ENCODE results near the gene CDKN1A. TPM values are rescaled to one million over a fixed set of nuclear protein-coding genes. Genes with fewer than 3 reads are reported as not detected.

The CDKN1A gene
- total RNA-seq, 1 experiment from 2014 or later: 17.4 TPM

DNA sequence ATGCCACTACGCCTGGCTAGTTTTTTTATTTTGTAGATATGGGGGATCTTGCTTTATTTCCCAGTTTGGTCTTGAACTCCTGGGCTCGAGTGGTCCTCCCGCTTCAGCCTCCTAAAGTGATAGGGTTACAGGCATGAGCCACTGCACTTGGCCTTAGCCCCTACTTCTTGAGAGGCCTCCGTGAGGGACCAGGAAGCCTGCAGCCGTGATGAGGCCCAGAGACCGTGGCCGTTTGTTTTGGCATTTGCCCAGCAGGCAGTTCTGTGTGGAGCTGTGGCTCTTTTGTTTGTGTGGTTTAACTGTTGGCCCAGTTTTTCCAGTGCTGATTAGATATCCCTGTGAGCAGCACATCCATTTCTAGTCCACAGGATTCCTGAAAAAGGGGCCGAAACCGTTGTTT is 44.6 kb upstream of the CDKN1A start:
- Histone ChIP-seq H3K79me2 (ENCODE audit: insufficient read depth, low read length) (no peaks in the 10 kb centered on the region), H3K56ac (ENCODE audit: insufficient read length, low read depth, low read length) (no peak overlapping the region), H3K9me3 (ENCODE audit: control insufficient read depth, low read depth, low read length) (no peaks in the 10 kb centered on the region), H2AK5ac (ENCODE audit: insufficient read length, low read length) (no peak overlapping the region), H3K9ac (ENCODE audit: extremely low read depth, insufficient read length, low read length) (no peak overlapping the region), H4K5ac (ENCODE audit: insufficient read length, low read depth, low read length) (no peak overlapping the region), H2AFZ (ENCODE audit: low read length) (no peak overlapping the region), H2BK120ac (ENCODE audit: low read depth, low read length, poor library complexity, severe bottlenecking) (no peak overlapping the region), H3K23ac (ENCODE audit: insufficient read length, low read depth, low read length) (no peak overlapping the region), H2BK20ac (ENCODE audit: low read depth, low read length, poor library complexity, severe bottlenecking) (no peak overlapping the region), H2BK15ac (ENCODE audit: low read depth, low read length) (no peak overlapping the region), H4K20me1 (ENCODE audit: control insufficient read depth, insufficient read depth, insufficient read length) (no peaks in the 10 kb centered on the region), H3K4me2 (ENCODE audit: insufficient read depth, insufficient read length, low read length) (no peak overlapping the region), H3K18ac (ENCODE audit: insufficient read length, low read depth, low read length) (no peak overlapping the region), H3K27me3 (ENCODE audit: insufficient read depth, low read length) (no peaks in the 10 kb centered on the region), H3T11ph (ENCODE audit: low read length) (no peak overlapping the region), H3K14ac (ENCODE audit: insufficient read depth, low read length) (no peak overlapping the region), H4K8ac (replicated peaks; ENCODE audit: insufficient read length, low read depth, low read length) (no peak overlapping the region), H2BK12ac (ENCODE audit: insufficient read length, low read depth, low read length) (no peak overlapping the region), H3K4ac (ENCODE audit: low read depth, low read length) (no peak overlapping the region), H3K4me1 (ENCODE audit: insufficient read depth, low read length) (no peaks in the 10 kb centered on the region), H2BK5ac (ENCODE audit: insufficient read length, low read length) (no peak overlapping the region), H4K91ac (ENCODE audit: insufficient read length, low read depth, low read length) (no peak overlapping the region), H3K27ac (ENCODE audit: insufficient read length, low read depth, low read length) (no peak overlapping the region), H3K23me2 (ENCODE audit: insufficient read length, low read depth, low read length, poor library complexity, severe bottlenecking) (no peaks in the 10 kb centered on the region), H3K79me1 (ENCODE audit: insufficient read depth, low read depth, low read length, poor library complexity, severe bottlenecking) (no peaks in the 10 kb centered on the region)
- Mint-ChIP-seq H3K9me3 (no peaks in the 10 kb centered on the region; a peak in 1 of 5 replicates), H3K27me3 (ENCODE audit: low read depth) (peaks cover 3% of the 10 kb centered on the region), H3K27ac (no peak overlapping the region; a peak in 1 of 7 replicates), H3K4me1 (peaks cover 11 to 12% of the 10 kb centered on the region in 2 experiments), H3K4me3 (no peak overlapping the region), H3K36me3 (ENCODE audit: insufficient read depth in 1 of 3, low read depth in 3 of 3) (no peaks in the 10 kb centered on the region)
- TF ChIP-seq CTCF (conservative IDR thresholded peaks at IDR 0.05): no peak
- no peak for DNase-seq
- no CpG with 5 or more reads among the region's 9 CpGs for WGBS (ENCODE audit: extremely low coverage, insufficient read length, low lambda C conversion rate)

Data from H9 (cell line).